GM19328 (cell line): Measurements from ENCODE around the gene POLD3.
"Not testable (repeated sequence)": the region's sequence is repeated elsewhere in the genome, so short reads cannot be mapped to it uniquely, and the experiment has no call there.

ENCODE experiments used
- ATAC-seq: cut with Tn5 transposase; IDR thresholded peaks from one replicate; pipeline ENCODE4 v1.9.1; 2021; ENCODE audit warnings: mild to moderate bottlenecking, moderate library complexity; ENCODE audit not compliant: unreplicated experiment

POLD3 gene

GRCh38 chr11:74633406-74634393 is 41.3 kb downstream of the POLD3 start:
- ATAC-seq, result no peak

GRCh38 chr11:74634537-74634936 is 42.2 kb downstream of the POLD3 start:
- no peak for ATAC-seq

GRCh38 chr11:74636630-74637184 is 44.3 kb downstream of the POLD3 start:
- ATAC-seq, result no peak

GRCh38 chr11:74637700-74638099 is 45.3 kb downstream of the POLD3 start:
- no peak for ATAC-seq

- ATAC-seq, result no peak
Measured at GRCh38 chr11:74638869-74639268, 46.5 kb downstream of the POLD3 start.

GRCh38 chr11:74639533-74639932 is 47.2 kb downstream of the POLD3 start:
- no peak for ATAC-seq

GRCh38 chr11:74641289-74641688 is 48.9 kb downstream of the POLD3 start:
- ATAC-seq, result no peak

GRCh38 chr11:74641905-74642304 is 49.5 kb downstream of the POLD3 start:
- no peak for ATAC-seq

GRCh38 chr11:74642912-74643311 is 50.5 kb downstream of the POLD3 start:
- ATAC-seq, result no peak

- ATAC-seq, result no peak
Measured at GRCh38 chr11:74644081-74644480, 51.7 kb downstream of the POLD3 start.

GRCh38 chr11:74646215-74646614 is 53.8 kb downstream of the POLD3 start:
- no peak for ATAC-seq

- ATAC-seq, result no peak
Measured at GRCh38 chr11:74646954-74647353, 54.6 kb downstream of the POLD3 start.

- no peak for ATAC-seq
Measured at GRCh38 chr11:74647404-74647803, 55.0 kb downstream of the POLD3 start.

- ATAC-seq, result no peak
Measured at GRCh38 chr11:74647831-74648230, 55.4 kb downstream of the POLD3 start.

- no peak for ATAC-seq
Measured at GRCh38 chr11:74648894-74649293, 56.5 kb downstream of the POLD3 start.

- no peak for ATAC-seq
Measured at GRCh38 chr11:74650498-74650897, 58.1 kb downstream of the POLD3 start.

GRCh38 chr11:74654976-74655375 is 62.6 kb downstream of the POLD3 start:
- ATAC-seq, result no peak

GRCh38 chr11:74659124-74659523 is 66.7 kb downstream of the POLD3 start:
- ATAC-seq, result not testable (repeated sequence)

GRCh38 chr11:74662487-74663103 is 70.2 kb downstream of the POLD3 start:
- no peak for ATAC-seq

- ATAC-seq, result no peak
Measured at GRCh38 chr11:74663315-74663714, 70.9 kb downstream of the POLD3 start.

- no peak for ATAC-seq
Measured at GRCh38 chr11:74669211-74670160, 77.1 kb downstream of the POLD3 start.
